Measurements from ENCODE around the gene ZBTB24.
"Not testable (repeated sequence)": the region's sequence is repeated elsewhere in the genome, so short reads cannot be mapped to it uniquely, and the experiment has no call there.

The ZBTB24 gene

GRCh38 chr6:109474995-109475394 is 8.0 kb downstream of the ZBTB24 start:
- H3K9me3 ChIP-seq (ENCODE audit: low read length): no peaks in the 10 kb centered on the region
- peaks cover 68% of the 10 kb centered on the region for H3K36me3 ChIP-seq (ENCODE audit: insufficient read depth, low read length)
- peaks cover 4% of the 10 kb centered on the region for H3K4me1 ChIP-seq (ENCODE audit: insufficient read depth, low read length)

DNA sequence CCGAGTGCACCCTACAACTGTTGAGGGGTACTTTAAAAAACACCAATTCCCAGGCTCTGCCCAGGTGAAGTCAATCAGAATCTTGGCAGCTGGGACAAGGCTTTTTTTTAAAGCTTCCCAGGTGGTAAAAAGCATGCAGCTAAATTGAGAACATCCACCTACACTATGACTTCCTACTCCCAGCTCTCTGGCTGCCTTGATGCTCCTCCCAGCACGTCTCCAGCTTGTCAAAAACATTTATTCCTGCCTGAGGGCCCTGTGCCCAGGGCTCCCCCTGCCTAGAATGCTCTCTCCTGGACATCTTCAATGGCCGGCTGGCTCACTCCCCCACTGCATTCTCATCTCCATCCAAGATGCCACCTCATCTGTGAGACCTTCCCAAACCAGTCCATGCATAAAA is 9.9 kb downstream of the ZBTB24 start:
- Histone ChIP-seq H3K4me1 (ENCODE audit: insufficient read depth, low read length) (peaks cover 4% of the 10 kb centered on the region), H3K9me3 (ENCODE audit: low read length) (no peaks in the 10 kb centered on the region), H3K27me3 (ENCODE audit: insufficient read depth, low read length) (no peaks in the 10 kb centered on the region), H2AFZ (ENCODE audit: low read depth, low read length) (no peak overlapping the region), H3K36me3 (ENCODE audit: insufficient read depth, low read length) (peaks cover 67% of the 10 kb centered on the region), H3K4me3 (ENCODE audit: low read length) (no peak overlapping the region)

More at GRCh38 chr6:109474995-109475394, 8.0 kb downstream of the ZBTB24 start:
- Histone ChIP-seq H3K4me3 (ENCODE audit: low read length) (no peak overlapping the region), H3K27me3 (ENCODE audit: insufficient read depth, low read length) (no peaks in the 10 kb centered on the region), H2AFZ (ENCODE audit: low read depth, low read length) (no peak overlapping the region)

- peaks cover 71% of the 10 kb centered on the region for H3K36me3 ChIP-seq (ENCODE audit: insufficient read depth, low read length)
- no peaks in the 10 kb centered on the region for H3K4me1 ChIP-seq (ENCODE audit: insufficient read depth, low read length)
- H3K4me3 ChIP-seq (ENCODE audit: low read length): no peak overlapping the region
- H3K27me3 ChIP-seq (ENCODE audit: insufficient read depth, low read length): no peaks in the 10 kb centered on the region
- no peak overlapping the region for H2AFZ ChIP-seq (ENCODE audit: low read depth, low read length)
- no peaks in the 10 kb centered on the region for H3K9me3 ChIP-seq (ENCODE audit: low read length)
These were observed 10.7 kb downstream of the ZBTB24 start for GRCh38 chr6:109472132-109472995.

DNA sequence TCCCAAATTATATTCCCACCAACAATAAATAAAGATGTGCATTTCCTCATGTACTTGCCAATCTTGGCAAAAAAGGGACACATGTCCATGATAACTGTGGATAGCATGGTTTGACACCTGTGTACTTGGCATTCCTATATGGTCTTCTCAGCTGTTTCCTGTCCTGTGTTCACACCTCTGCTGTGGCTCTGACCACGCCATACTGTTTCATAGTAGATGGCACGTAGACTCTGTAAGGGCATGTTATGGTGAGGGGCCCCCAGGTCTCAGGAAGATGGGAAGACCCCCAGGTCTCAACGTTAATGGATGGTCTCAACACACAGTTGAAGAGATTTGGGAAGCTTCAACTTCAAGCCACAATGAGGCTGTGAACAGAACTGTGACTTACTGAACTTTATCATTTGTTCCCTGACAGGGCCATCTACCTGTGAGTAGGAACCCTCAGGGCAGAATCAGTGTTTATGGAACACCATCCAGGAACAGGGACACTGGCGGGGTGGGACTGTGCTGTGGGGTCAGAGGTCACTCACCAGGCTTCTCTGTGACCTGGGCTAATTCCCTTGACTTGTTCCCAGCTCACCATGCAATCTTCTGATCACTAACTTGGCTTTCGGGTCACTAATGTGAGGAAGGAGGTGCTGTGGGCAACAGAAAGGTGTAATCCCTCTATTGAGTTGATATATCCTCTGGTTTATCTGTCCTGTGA is 11.8 kb downstream of the ZBTB24 start:
- no peaks in the 10 kb centered on the region for H3K4me1 ChIP-seq (ENCODE audit: insufficient read depth, low read length)
- no peak overlapping the region for H3K4me3 ChIP-seq (ENCODE audit: low read length)
- H3K9me3 ChIP-seq (ENCODE audit: low read length): no peaks in the 10 kb centered on the region
- no peaks in the 10 kb centered on the region for H3K27me3 ChIP-seq (ENCODE audit: insufficient read depth, low read length)
- peaks cover 69% of the 10 kb centered on the region for H3K36me3 ChIP-seq (ENCODE audit: insufficient read depth, low read length)
- H2AFZ ChIP-seq (ENCODE audit: low read depth, low read length): no peak overlapping the region

DNA sequence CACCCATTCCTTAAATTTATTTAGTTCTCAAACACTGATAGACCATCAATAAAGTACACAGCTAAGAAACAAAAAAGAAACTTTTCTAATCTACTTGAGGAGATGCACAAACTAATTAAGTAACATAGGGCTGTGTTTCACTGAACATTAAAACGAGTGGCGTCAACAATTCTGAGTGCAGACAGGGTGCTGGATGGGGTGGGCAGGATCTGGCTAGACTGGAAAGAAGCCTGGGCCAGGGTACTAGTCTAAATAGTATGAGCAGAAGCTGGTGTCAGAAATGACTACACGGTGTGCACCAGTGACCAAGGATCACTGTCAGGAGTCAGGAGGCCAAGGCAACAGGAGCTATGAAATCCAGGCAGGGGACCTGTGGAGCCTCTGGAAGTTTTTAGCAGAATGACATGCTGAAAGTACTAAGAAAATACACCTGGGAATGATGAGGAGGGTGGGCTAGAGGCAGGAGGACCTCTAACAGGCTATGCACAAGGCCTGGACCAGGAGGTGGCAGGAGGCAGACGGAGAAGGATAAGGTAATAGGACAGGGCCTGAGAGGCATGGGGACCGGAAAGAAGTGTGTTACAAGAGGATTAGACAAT is 13.3 kb downstream of the ZBTB24 start:
- Histone ChIP-seq H3K4me1 (ENCODE audit: insufficient read depth, low read length) (no peaks in the 10 kb centered on the region), H3K27me3 (ENCODE audit: insufficient read depth, low read length) (no peaks in the 10 kb centered on the region), H2AFZ (ENCODE audit: low read depth, low read length) (no peak overlapping the region), H3K9me3 (ENCODE audit: low read length) (no peaks in the 10 kb centered on the region), H3K36me3 (ENCODE audit: insufficient read depth, low read length) (peaks cover 68% of the 10 kb centered on the region), H3K4me3 (ENCODE audit: low read length) (no peak overlapping the region)

DNA sequence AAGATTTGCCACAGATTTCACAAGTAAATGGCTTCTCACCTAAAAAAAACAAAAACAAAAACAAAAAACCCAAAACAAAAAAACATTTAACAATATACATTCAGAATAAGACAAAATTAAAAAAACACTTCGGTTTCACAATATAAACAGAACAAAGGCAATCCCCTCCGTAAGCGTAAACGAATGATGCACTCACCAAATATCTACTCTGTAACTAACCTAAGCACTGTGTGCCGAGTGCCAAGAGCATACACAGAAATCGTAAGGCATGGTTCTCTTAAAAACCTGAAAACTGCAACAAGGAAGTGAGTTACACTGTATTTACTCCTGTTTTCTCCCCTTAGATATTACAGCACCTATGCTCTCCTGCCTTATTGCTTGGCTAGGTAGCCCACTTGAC is 15.3 kb downstream of the ZBTB24 start:
- Histone ChIP-seq H3K9me3 (ENCODE audit: low read length) (no peaks in the 10 kb centered on the region), H3K27me3 (ENCODE audit: insufficient read depth, low read length) (no peaks in the 10 kb centered on the region), H3K4me3 (ENCODE audit: low read length) (no peak overlapping the region), H3K36me3 (ENCODE audit: insufficient read depth, low read length) (peaks cover 66% of the 10 kb centered on the region), H2AFZ (ENCODE audit: low read depth, low read length) (no peak overlapping the region), H3K4me1 (ENCODE audit: insufficient read depth, low read length) (no peaks in the 10 kb centered on the region)

- Histone ChIP-seq H3K27me3 (ENCODE audit: insufficient read depth, low read length) (no peaks in the 10 kb centered on the region), H3K4me1 (ENCODE audit: insufficient read depth, low read length) (no peaks in the 10 kb centered on the region), H3K9me3 (ENCODE audit: low read length) (no peaks in the 10 kb centered on the region), H3K36me3 (ENCODE audit: insufficient read depth, low read length) (peaks cover 63% of the 10 kb centered on the region), H3K4me3 (ENCODE audit: low read length) (no peak overlapping the region), H2AFZ (ENCODE audit: low read depth, low read length) (no peak overlapping the region)
These were observed 16.7 kb downstream of the ZBTB24 start for GRCh38 chr6:109466212-109466923.

DNA sequence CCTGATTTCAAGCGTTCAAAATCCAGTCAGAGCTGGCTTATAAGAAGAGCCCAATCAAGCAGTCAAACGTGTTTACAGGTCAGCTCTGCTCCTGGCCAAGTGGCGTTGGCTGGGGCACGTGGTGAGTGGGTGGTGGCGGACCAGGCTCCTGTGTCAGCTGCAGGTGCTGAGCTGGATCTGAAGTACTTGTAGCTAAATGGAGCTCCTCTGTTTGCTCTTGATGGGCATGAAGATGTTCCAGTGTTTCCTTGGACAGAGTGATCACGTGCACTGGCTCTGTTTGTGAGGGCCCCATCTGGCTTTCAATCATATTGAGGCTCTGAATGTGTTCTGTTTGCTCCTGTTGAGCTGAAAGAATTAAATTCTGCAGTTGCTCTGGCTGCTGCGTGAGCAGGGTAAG is 17.2 kb downstream of the ZBTB24 start:
- peaks cover 57% of the 10 kb centered on the region for H3K36me3 ChIP-seq (ENCODE audit: insufficient read depth, low read length)

GRCh38 chr6:109461733-109462526 is 21.1 kb downstream of the ZBTB24 start:
- no peak overlapping the region for H3K4me3 ChIP-seq (ENCODE audit: low read length)
- H3K9me3 ChIP-seq (ENCODE audit: low read length): no peaks in the 10 kb centered on the region
- H3K36me3 ChIP-seq (ENCODE audit: insufficient read depth, low read length): peaks cover 38% of the 10 kb centered on the region
- H2AFZ ChIP-seq (ENCODE audit: low read depth, low read length): no peak overlapping the region
- H3K4me1 ChIP-seq (ENCODE audit: insufficient read depth, low read length): peaks cover 5% of the 10 kb centered on the region
- no peaks in the 10 kb centered on the region for H3K27me3 ChIP-seq (ENCODE audit: insufficient read depth, low read length)

More for the DNA sequence above, 17.2 kb downstream of the ZBTB24 start:
- H2AFZ ChIP-seq (ENCODE audit: low read depth, low read length): no peak overlapping the region
- no peak overlapping the region for H3K4me3 ChIP-seq (ENCODE audit: low read length)
- H3K9me3 ChIP-seq (ENCODE audit: low read length): no peaks in the 10 kb centered on the region
- no peaks in the 10 kb centered on the region for H3K27me3 ChIP-seq (ENCODE audit: insufficient read depth, low read length)
- H3K4me1 ChIP-seq (ENCODE audit: insufficient read depth, low read length): no peaks in the 10 kb centered on the region

DNA sequence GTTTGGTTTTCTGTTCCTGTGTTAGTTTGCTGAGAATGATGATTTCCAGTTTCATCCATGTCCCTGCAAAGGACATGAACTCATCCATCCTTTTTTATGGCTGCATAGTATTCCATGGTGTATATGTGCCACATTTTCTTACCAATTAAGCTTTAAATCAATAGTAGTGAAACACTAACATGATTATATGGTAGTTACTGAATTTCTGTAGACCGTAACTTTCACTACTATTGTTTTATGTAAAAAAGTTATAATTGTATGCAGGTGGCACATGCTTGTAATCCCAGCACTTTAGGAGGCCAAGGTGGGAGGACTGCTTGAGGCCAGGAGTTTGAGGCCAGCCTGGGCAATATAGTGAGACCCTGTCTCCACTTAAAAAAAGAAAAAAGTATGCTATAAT is 21.8 kb downstream of the ZBTB24 start:
- H3K4me3 ChIP-seq (ENCODE audit: low read length); H2AFZ ChIP-seq (ENCODE audit: low read depth, low read length): not testable (repeated sequence)
- peaks cover 36% of the 10 kb centered on the region for H3K36me3 ChIP-seq (ENCODE audit: insufficient read depth, low read length)

GRCh38 chr6:109460161-109460829 is 22.7 kb downstream of the ZBTB24 start:
- H3K36me3 ChIP-seq (ENCODE audit: insufficient read depth, low read length): peaks cover 28% of the 10 kb centered on the region
- peaks cover 10% of the 10 kb centered on the region for H3K4me1 ChIP-seq (ENCODE audit: insufficient read depth, low read length)
- no peak overlapping the region for H3K4me3 ChIP-seq (ENCODE audit: low read length)
- no peaks in the 10 kb centered on the region for H3K9me3 ChIP-seq (ENCODE audit: low read length)
- H2AFZ ChIP-seq (ENCODE audit: low read depth, low read length): no peak overlapping the region
- H3K27me3 ChIP-seq (ENCODE audit: insufficient read depth, low read length): no peaks in the 10 kb centered on the region

More for the DNA sequence above, 21.8 kb downstream of the ZBTB24 start:
- H3K9me3 ChIP-seq (ENCODE audit: low read length); H3K4me1 ChIP-seq (ENCODE audit: insufficient read depth, low read length); H3K27me3 ChIP-seq (ENCODE audit: insufficient read depth, low read length): not testable (repeated sequence)
